ENCODE measurements around the gene ASPDH.

The ASPDH gene

GRCh38 chr19:50514346-50515167 is 844 bp upstream of the ASPDH start:
- DNase-seq (ENCODE audit: low spot score): no peak

GRCh38 chr19:50512999-50513745 is 541 bp downstream of the ASPDH start:
- DNase-seq (ENCODE audit: low spot score): no peak

GRCh38 chr19:50512112-50512998 is 1.4 kb downstream of the ASPDH start:
- no peak for DNase-seq (ENCODE audit: low spot score)

- peak; percentile 99 for DNase-seq (ENCODE audit: low spot score)
These were observed 2.5 kb downstream of the ASPDH start, which contains the start of gene JOSD2 for GRCh38 chr19:50511069-50511822. TSS of gene JOSD2 (minus strand) at chr19:50511191. CDS start at chr19:50510431, 760 bp downstream.

GRCh38 chr19:50510700-50511068 is 3.0 kb downstream of the ASPDH start:
- DNase-seq (ENCODE audit: low spot score): no peak

- DNase-seq (ENCODE audit: low spot score): no peak
These were observed 3.5 kb downstream of the ASPDH start for GRCh38 chr19:50510121-50510670.

- no peak for DNase-seq (ENCODE audit: low spot score)
These were observed 4.3 kb downstream of the ASPDH start for GRCh38 chr19:50509366-50509765.

- no peak for DNase-seq (ENCODE audit: low spot score)
These were observed 4.9 kb downstream of the ASPDH start for GRCh38 chr19:50508843-50509190.

- DNase-seq (ENCODE audit: low spot score): no peak
These were observed 6.3 kb downstream of the ASPDH start for GRCh38 chr19:50507376-50507775.

GRCh38 chr19:50506700-50507099 is 7.0 kb downstream of the ASPDH start:
- no peak for DNase-seq (ENCODE audit: low spot score)

- no peak for DNase-seq (ENCODE audit: low spot score)
These were observed 7.7 kb downstream of the ASPDH start for GRCh38 chr19:50505856-50506611.

GRCh38 chr19:50501568-50502475 is 11.9 kb downstream of the ASPDH start:
- DNase-seq (ENCODE audit: low spot score): no peak

- no peak for DNase-seq (ENCODE audit: low spot score)
These were observed 12.5 kb downstream of the ASPDH start for GRCh38 chr19:50501186-50501567.

GRCh38 chr19:50500753-50501151 is 13.0 kb downstream of the ASPDH start:
- no peak for DNase-seq (ENCODE audit: low spot score)

- DNase-seq (ENCODE audit: low spot score): no peak
These were observed 13.5 kb downstream of the ASPDH start for GRCh38 chr19:50500060-50500752.

- DNase-seq (ENCODE audit: low spot score): no peak
These were observed 15.3 kb downstream of the ASPDH start for GRCh38 chr19:50498219-50499056.

- DNase-seq (ENCODE audit: low spot score): no peak
These were observed 16.7 kb downstream of the ASPDH start for GRCh38 chr19:50497022-50497405.
